Thyroid gland (tissue), 4 donors: ENCODE data around the gene ANO9. TPM values are rescaled to one million over a fixed set of nuclear protein-coding genes. Genes with fewer than 3 reads are reported as not detected.

Experiments
- DNase-seq, 2 donors: peaks; one replicate each; pipeline ENCODE4 v3.0.0-alpha.2; 2019
- H3K27ac ChIP-seq, 3 donors: fragments of 200-600 bp; sonication (generic); 1 replicate in 2 of 3; 2 replicates in 1 of 3; pipeline ENCODE4 v1.5.1; 2016 to 2019; ENCODE audit warnings: mild to moderate bottlenecking in 1 of 3, moderate library complexity in 1 of 3
- H3K27me3 ChIP-seq: fragments of 200-600 bp; sonication (generic); one replicate; pipeline ENCODE4 v1.5.1; 2019
- H3K36me3 ChIP-seq, 2 donors: fragments of 200-600 bp; sonication (generic); one replicate each; pipeline ENCODE4 v1.5.1; 2016 to 2019
- H3K4me1 ChIP-seq, 2 donors: fragments of 200-600 bp; sonication (generic); one replicate each; pipeline ENCODE4 v1.5.1; 2017 to 2019
- H3K4me3 ChIP-seq, 3 donors: fragments of 200-600 bp; sonication (generic); replicated peaks in 1 of 3; 1 replicate in 2 of 3; 2 replicates in 1 of 3; pipeline ENCODE4 v1.5.1; 2016; ENCODE audit warnings: mild to moderate bottlenecking in 1 of 3
- H3K9me3 ChIP-seq: fragments of 200-600 bp; sonication (generic); one replicate; pipeline ENCODE4 v1.5.1; 2017
- POLR2A ChIP-seq, 2 donors: fragments of 450-650 bp; IDR thresholded peaks; one replicate each; pipeline ENCODE4 v1.6.1; 2017; ENCODE audit warnings: antibody characterized with exemption in 2 of 2, mild to moderate bottlenecking in 2 of 2, moderate library complexity in 1 of 2
- WGBS, 2 donors: methylation state at CpG; one replicate each; pipeline ENCODE4 v1.1.5; 2017; 5-methylcytosine and 5-hydroxymethylcytosine counted together
- intact Hi-C: fragments of 100-400 bp; cut with DNase I; formaldehyde crosslinking; loops from one replicate; pipeline ENCODE4 v1.15.1; 2023
- total RNA-seq, 4 donors: library from RNA; depleted of rRNA; stranded (reverse); fragments of >200 nt; gene quantifications; one replicate each; pipeline ENCODE4 v1.2.3, GENCODE V29; 2016
- TF ChIP-seq, protein P1 (sequence below), 6 experiments: fragments of 200-600 bp in 3 of 6; fragments of 450-650 bp in 3 of 6; sonication (generic) in 3 of 6; IDR thresholded peaks; one replicate each; pipeline ENCODE4 v1.5.1; 2016 to 2019; ENCODE audit warnings: antibody characterized with exemption in 6 of 6, mild to moderate bottlenecking in 2 of 6, inconsistent platforms in 1 of 6, moderate library complexity in 1 of 6

Gene ANO9
- total RNA-seq, 4 donors from 2014 or later, result 3.7 to 6.4 (median 4.7) TPM

DNA sequence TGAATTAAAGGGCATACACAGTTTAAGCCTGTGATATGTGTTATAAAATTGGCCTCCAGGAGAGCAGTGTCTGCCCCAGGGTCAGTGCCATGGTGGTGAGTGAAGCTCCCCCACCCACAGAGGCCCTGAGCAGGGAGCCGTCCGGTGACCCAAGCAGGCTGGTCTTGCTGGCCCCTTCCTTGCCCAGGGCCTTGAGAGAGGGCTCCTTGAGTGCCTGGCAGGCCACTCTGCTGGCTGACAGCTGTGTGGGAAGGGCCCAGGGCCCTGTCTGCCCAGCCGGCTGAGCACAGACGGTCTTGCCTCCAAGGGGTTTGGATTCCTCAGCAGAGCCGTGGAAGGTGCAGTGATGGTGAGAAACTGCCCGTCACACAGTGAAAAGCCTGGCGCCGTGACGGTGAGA, 34.1 kb upstream of the ANO9 start:
- H3K27ac ChIP-seq, result no peak overlapping the region
- no peaks in the 10 kb centered on the region for H3K9me3 ChIP-seq
- no peaks in the 10 kb centered on the region for H3K27me3 ChIP-seq
- H3K4me3 ChIP-seq, result no peak overlapping the region
- 87 to 88% methylated on average over 7 to 9 of the region's 9 CpGs for WGBS, 2 donors
- TF ChIP-seq POLR2A (IDR thresholded peaks at IDR 0.05), result no peak
- TF ChIP-seq, protein P1, sequence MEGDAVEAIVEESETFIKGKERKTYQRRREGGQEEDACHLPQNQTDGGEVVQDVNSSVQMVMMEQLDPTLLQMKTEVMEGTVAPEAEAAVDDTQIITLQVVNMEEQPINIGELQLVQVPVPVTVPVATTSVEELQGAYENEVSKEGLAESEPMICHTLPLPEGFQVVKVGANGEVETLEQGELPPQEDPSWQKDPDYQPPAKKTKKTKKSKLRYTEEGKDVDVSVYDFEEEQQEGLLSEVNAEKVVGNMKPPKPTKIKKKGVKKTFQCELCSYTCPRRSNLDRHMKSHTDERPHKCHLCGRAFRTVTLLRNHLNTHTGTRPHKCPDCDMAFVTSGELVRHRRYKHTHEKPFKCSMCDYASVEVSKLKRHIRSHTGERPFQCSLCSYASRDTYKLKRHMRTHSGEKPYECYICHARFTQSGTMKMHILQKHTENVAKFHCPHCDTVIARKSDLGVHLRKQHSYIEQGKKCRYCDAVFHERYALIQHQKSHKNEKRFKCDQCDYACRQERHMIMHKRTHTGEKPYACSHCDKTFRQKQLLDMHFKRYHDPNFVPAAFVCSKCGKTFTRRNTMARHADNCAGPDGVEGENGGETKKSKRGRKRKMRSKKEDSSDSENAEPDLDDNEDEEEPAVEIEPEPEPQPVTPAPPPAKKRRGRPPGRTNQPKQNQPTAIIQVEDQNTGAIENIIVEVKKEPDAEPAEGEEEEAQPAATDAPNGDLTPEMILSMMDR (IDR thresholded peaks at IDR 0.05), result no peak
- intact Hi-C loops, result no loop called here
- no peaks in the 10 kb centered on the region for H3K4me1 ChIP-seq
- DNase-seq, result no peak
- no peaks in the 10 kb centered on the region for H3K36me3 ChIP-seq

DNA sequence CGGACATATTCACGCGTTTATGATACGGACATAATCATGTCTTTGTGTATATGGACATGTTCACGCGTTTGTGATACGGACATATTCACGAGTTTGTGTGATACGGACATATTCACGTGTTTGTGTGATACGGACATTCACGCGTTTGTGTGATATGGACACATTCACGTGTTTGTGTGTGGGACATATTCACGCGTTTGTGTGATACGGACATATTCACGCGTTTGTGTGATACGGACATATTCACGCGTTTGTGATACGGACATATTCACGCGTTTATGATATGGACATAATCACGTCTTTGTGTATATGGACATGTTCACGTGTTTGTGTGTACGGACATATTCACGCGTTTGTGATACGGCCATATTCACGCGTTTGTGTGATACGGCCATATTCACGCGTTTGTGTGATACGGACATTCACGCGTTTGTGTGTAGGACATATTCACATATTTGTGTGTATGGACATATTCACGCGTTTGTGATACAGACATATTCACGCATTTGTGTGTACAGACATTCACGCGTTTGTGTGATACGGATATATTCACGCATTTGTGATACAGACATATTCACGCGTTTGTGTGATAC, 33.2 kb upstream of the ANO9 start:
- Histone ChIP-seq H3K27ac (no peak overlapping the region), H3K9me3 (no peaks in the 10 kb centered on the region), H3K36me3 (no peaks in the 10 kb centered on the region), H3K4me3 (no peak overlapping the region), H3K27me3 (no peaks in the 10 kb centered on the region), H3K4me1 (peaks cover 3 to 8% of the 10 kb centered on the region in 2 donors)
- no peak for DNase-seq
- 91 to 92% methylated on average over 48 of the region's 48 CpGs for WGBS, 2 donors
- TF ChIP-seq, protein P1 (IDR thresholded peaks at IDR 0.05), result no peak
- TF ChIP-seq POLR2A (IDR thresholded peaks at IDR 0.05), result no peak
- intact Hi-C loops, result no loop called here

DNA sequence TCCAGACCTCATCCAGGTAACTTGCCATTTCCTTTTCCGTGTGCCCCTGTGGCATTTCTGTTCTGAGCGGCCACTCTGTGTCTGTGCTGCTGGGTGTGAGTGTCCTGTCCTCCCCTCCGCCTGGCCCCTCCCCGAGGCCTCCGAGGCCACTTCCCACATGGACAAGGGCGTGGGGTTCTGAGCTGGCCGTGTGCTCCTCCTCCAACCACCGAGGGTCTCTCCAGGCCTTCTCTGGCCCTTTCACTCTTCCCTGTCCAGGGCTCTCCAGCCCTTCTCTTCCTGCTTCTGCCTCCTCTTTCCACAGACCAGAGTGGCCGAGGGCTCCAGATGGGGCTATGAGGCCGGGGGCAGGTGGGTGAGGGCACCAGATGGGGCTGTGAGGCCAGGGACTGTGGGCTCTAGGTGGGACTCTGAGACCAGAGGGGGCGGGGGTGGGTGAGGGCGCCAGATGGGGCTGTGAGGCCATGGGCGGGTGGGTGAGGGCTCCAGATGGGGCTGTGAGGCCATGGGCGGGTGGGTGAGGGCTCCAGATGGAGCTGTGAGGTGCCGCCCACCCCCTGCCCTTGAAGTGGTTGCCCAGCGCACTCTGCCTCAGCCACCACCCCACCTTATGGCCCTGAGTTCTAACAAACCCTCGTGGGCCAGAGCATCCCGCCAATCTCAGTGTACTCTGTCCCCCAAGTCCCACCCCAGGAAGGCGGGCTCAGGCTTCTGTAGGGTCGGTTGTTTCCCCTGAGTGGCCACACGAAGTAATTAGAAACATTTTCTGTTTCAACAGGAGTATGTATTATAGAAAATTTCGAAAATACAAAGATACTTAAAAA, 32.4 kb upstream of the ANO9 start:
- intact Hi-C loops, result no loop called here
- Histone ChIP-seq H3K27me3 (no peaks in the 10 kb centered on the region), H3K4me1 (peaks cover 11 to 16% of the 10 kb centered on the region in 2 donors), H3K4me3 (no peak overlapping the region), H3K9me3 (no peaks in the 10 kb centered on the region), H3K27ac (no peak overlapping the region), H3K36me3 (no peaks in the 10 kb centered on the region)
- TF ChIP-seq, protein P1 (IDR thresholded peaks at IDR 0.05), result no peak
- TF ChIP-seq POLR2A (IDR thresholded peaks at IDR 0.05), result no peak
- 84 to 89% methylated on average over 18 to 19 of the region's 22 CpGs for WGBS, 2 donors
- DNase-seq, result no peak

DNA sequence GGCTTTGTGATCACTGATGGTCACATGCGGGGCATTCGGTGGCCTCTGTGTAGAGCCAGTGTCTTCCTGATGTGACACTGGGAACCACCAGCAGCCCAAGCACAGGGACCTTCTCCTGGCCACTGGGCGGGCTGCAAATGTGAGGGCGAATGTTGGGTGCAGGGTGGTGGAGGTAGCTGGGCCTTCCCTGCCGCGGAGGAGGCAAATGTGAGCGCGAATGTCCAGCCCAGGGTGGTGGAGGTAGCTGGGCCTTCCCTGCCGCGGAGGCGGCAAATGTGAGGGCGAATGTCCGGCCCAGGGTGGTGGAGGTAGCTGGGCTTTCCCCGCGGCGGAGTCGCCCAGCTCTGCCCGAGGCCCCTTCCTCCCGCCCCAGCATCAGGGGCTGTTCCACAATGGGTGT, 31.6 kb upstream of the ANO9 start:
- Histone ChIP-seq H3K27ac (no peak overlapping the region), H3K4me1 (peaks cover 11 to 16% of the 10 kb centered on the region in 2 donors), H3K36me3 (no peaks in the 10 kb centered on the region), H3K4me3 (no peak overlapping the region), H3K9me3 (no peaks in the 10 kb centered on the region), H3K27me3 (no peaks in the 10 kb centered on the region)
- DNase-seq, result no peak
- TF ChIP-seq POLR2A (IDR thresholded peaks at IDR 0.05), result no peak
- TF ChIP-seq, protein P1 (IDR thresholded peaks at IDR 0.05), result no peak
- intact Hi-C loops, result no loop called here
- 95 to 96% methylated on average over 17 to 19 of the region's 19 CpGs for WGBS, 2 donors

GRCh38 chr11:472816-473215, 31.0 kb upstream of the ANO9 start:
- no peaks in the 10 kb centered on the region for H3K9me3 ChIP-seq
- H3K27ac ChIP-seq, result no peak overlapping the region
- DNase-seq, result no peak
- H3K4me1 ChIP-seq, result peaks cover 11 to 16% of the 10 kb centered on the region in 2 donors
- H3K4me3 ChIP-seq, result no peak overlapping the region
- no peaks in the 10 kb centered on the region for H3K27me3 ChIP-seq
- intact Hi-C loops, result no loop called here
- TF ChIP-seq POLR2A (IDR thresholded peaks at IDR 0.05), result no peak
- H3K36me3 ChIP-seq, result no peaks in the 10 kb centered on the region
- 94 to 95% methylated on average over 12 to 27 of the region's 28 CpGs for WGBS, 2 donors
